HuH-7.5 (cell line): ENCODE results near the gene CDH13.

ENCODE experiments used
- DNase-seq: peaks from one replicate; pipeline ENCODE4 v3.0.0; 2011; ENCODE audit warnings: low spot score

The CDH13 gene

DNA sequence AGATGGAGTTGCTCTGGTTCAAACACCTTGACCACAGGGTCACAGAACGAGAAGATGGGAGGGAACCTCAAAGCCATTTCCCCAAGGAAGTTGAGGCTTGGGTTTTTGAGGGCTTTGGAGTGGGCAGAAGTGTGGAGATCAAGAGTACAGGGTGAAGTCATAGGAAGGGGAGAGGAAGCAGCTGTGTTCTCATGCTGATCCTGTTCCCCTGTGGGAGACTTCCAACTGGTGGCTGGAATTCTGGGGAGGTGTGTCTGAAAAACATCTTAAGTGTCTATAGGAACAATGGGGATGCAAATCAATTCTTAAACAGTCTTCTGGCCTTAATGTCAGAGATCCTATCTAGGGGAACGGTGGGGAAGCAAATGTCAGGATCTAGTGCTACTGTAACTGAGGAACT lies 1142.2 kb downstream of the CDH13 start:
- no peak for DNase-seq

DNA sequence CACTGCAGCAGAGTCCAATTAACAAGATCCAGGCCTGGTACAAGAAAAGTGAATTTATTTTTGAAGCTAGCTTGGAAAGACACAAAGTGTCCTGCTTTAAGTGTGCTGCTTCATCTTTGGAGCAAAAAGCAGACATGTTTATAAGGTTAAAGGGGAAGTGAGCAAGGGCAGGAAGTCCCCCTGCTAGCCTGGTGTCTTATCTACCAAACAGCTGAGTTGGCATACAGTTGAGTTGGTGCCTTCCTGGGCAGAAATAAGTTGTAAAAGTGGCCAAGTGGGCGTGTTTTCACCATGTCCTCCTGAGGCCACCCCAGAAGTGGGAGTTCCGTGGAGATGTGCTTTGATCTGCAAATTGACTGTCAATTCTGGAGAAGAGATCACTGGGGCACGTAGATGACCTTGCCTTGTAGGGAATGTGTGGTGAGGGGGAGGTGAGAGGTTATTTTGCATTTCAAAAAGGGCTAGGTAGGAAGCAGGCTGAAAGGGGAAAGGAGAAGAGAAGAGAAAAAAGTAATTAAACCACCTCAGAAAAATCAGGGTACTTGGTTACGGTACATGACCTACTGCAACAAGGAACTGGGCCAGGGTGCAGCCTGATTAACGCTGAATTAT lies 1142.7 kb downstream of the CDH13 start:
- no peak for DNase-seq

DNA sequence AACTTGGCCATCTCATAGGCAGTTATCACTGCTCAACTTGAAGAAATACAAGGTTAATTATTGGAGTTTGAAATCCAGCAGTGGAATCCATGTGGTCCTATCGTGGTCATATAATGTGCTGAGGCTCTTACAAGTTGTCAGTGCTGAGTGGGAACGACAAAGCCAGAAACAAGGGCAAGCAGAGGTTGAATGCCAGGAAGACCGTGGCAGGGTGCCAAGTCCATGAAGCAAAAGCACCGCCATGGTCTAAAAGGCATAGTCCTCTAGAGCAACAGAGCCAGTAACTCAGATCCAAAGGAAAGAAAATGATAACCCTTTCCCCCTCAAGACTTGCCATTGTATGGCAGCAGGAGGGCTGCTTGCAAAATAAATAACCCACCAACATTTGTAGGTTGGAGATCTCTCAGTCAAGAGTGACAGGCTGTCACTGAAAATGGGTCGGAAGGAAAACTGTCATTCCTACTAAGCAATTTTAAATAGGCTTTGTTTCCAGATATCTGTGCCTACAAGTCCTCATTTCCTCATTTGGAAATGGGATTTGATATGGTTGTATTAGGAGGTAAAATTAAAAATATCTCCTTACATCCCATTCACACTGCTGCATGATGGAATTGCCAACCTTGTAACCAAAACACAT lies 1144.7 kb downstream of the CDH13 start:
- DNase-seq: no peak

DNA sequence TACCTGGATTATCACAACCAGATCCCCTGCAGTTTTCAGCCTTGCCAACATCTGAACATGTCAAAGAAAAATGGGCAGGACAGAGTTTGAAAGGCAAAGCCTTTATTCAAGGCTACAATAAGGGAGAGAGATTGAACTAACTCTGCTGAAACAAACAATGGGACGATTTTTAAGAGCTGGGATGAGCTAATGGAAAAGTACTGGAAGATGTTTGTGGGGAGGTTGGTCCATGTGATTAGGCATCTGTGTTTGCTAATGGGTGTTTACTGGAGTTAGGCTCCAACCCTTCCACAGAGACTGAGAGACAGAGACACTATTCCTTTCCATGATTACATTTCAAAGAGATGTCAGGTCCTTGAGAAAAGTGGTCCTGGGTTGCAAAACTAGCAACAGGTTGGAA lies 1146.0 kb downstream of the CDH13 start:
- no peak for DNase-seq

DNA sequence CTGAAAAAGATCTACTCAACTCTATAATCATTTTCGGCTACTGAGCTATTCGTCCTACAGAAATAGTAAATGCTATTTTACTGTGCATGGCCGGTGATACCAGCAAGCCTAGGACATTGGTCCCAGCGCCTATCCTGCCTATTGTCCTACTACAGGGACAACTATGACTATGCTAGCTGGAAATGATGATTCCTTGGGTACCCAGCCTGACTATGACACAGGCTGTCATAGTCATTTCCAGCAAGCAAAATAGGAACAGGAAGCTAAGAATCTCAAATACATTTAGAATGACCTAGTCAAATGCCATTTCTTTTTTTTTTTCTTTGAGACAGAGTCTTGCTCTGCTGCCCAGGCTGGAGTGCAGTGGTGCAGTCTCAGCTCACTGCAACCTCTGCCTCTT lies 1147.3 kb downstream of the CDH13 start:
- DNase-seq: no peak

DNA sequence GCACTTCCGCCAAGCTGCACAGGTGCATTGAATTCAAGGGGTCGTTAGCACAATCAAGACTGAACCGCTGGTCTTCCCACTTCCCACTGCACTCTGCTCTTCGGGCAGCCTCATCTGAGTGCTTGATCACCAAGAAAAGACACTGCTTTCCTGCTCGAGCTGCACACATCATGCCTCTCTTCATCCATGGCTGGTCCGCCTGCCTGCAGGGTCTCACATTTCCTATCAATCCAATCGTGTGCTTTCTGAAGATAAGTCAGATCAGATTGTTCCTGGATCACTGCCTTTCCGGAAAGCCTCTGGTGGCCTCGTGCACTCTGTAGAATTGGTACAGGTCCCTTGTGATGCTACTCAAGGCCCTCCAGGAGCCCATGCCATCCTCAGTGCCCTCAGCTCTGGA lies 1150.2 kb downstream of the CDH13 start:
- no peak for DNase-seq

DNA sequence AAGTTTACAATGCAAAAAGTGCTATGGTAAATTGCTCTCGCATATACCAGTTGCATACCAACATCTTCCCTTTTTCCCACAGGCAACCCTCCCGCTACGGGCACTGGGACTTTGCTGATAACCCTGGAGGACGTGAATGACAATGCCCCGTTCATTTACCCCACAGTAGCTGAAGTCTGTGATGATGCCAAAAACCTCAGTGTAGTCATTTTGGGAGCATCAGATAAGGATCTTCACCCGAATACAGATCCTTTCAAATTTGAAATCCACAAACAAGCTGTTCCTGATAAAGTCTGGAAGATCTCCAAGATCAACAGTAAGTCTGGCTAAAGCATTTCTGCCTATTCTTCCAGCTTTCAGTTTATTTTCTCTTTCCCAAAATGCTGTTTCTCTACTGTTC lies 1153.1 kb downstream of the CDH13 start:
- no peak for DNase-seq

DNA sequence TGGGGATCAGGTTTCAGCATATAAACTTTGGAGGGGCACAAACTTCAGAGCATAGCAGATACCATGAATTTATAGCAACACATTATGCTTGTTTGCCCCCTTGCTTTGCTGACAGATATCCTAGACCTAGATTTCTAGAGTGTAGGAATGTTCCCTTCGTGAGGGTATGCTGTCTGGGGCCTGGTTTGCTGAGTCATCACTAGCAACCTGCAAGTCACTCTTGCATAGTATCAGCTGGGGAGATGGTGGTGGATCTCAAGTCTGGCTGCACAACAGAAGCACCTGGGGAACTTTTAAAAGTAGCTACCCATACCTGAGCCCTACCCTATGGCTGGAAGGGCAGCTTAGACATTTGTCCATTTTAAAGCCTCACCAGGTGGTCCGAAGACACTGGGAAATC lies 1158.7 kb downstream of the CDH13 start:
- no peak for DNase-seq

DNA sequence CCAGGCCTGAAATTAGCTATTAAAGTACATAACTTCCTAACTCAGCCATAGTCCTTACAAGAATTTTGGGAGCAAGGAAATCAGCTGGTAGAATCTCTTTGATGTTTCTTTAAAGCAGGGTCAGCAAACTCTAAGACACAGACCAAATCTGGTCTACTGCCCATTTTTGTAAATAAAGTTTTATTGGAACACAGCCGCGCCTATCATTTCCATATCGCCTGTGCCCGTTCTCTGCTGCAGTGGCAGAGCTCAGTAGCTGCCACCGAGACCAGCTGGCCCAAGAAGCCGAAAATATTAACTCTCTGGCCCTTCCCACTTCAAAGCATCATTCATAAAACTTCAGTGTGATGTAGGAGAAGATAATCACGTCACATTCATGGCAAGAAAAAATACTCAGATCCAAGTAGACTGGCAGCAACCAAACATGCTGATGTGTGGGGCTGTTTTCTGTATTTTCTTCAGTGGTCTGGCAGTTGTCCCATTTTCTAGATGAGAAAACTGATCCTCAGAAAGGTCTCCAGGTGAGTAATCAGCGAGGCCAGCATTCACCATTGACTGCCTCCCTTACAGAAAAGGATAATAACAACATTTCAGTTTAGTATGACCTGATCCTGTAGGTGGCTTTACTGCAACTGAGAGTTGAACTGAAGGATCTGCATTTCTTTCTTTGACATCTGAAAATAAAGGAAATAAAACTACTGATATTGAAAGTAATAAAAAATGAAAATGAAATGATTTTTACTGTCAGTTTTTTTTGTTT lies 1163.1 kb downstream of the CDH13 start:
- no peak for DNase-seq

DNA sequence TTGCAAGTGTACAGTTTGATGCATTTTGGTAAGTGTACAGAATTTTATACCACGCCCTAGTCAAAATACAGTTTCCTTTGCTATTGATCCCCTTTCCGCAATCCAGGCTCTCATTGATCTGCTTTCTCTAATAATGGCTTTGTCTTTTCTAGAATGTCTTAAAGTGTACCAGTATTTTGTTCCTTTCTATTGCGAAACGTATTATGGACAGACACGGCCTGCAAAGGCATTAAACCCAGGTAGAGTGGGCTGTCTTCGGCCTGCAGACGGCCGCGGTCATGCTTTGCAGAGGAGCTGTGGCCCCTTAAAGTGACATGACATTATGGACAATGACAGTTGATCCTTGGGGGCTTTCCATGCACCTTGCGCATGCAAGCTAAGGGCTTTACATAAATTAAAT lies 1165.1 kb downstream of the CDH13 start:
- no peak for DNase-seq

DNA sequence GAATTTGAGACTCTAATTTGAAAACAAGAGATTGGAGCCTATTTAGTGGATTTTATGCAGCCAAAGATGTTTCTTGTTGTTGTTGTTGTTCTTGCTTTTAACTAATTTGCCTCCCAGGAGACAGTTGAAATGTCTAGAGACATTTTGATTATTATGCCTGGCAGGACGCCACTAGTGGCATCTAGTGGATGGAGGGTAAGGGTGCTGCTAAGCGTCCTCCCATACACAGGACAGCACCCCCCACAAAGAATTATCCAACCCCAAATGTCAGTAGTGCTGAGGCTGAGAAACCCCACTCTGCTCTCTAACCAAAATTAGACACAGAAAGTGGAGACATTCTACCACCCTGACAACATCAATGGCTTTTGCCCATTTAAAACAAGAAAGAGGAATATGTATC lies 1165.6 kb downstream of the CDH13 start:
- DNase-seq: no peak

DNA sequence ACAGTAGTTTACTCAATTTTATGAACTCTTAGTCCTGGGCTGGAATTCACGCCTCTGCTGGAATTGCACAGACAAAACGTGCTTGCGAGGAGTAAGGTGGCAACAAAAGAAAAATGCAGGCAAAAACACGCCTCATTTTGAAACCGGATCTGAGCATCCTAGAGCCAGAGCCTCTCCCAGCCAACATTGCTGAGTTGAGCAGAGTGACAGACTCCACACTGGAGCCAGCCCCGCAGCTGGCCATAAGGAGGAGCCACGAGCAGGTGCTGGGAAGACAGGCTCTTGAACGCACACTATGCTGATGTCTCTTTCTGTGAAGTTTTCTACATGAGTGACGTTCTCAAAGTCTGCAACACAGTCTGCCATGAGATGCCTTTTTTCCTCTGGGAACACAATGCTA lies 1166.4 kb downstream of the CDH13 start:
- DNase-seq: no peak

DNA sequence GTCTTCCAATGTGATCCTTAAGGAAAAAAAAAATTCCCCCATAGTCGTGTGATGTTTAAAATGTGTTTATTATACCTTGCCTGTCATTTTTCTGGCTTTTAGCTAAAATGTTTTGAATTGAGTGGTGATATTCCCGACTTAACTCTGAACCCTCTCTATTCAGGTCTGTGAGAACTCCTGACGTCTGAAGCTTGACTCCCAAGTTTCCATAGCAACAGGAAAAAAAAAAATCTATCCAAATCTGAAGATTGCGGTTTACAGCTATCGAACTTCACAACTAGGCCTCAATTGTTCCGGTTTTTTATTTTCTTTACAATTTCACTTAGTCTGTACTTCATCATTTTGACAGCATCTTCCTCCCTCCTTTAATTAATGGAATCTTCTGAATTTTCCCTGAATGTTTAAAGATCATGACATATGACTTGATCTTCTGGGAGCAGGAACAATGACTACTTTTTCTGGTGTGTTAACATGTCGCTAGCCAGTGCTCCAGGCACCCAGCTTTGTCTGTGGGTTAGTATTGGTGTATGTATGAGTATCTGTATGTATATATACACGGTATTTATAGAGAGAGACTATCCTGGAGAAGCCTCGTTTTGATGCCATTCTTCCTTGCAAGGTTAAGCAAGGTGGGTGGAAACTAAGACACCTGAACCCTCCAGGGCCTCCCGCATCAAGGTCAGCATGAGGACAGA lies 1168.2 kb downstream of the CDH13 start:
- no peak for DNase-seq

DNA sequence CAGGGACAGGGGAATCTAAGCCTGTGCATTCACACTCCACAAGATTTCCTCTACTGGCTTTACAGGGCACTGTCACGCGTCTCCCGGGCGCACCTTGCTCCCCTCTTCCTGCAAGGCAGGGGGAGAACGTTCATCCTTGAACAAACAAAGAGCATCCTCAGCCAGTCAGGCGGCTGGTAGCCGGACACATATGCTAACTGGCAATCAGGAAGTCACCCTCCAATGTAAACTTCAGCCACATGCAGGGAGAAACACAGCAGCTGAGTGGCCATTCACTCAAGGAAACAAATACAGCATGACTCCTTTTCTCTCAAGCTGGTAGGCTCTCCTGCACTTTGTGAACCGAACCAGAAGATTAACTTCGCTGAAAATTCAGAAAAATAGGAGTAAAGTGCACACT lies 1170.2 kb downstream of the CDH13 start:
- DNase-seq: no peak

DNA sequence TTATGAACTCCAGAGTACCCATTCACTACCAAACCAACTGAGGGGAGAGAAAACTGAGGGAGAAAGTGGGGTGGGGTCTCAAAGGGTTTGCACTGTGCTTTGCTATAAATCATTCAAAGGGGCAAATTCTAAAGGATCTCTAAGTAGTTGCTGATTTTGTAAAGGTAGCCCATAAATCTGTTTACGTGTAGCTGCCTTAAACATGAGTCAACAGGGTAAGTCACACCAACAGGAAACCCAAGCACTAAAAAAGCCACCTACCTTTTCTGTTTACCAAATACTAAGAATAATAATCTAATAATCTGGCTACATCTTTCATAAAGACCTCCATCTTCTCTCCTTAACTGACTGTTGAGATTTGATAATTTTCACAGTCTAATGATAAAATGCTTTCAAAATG lies 1172.6 kb downstream of the CDH13 start:
- DNase-seq: no peak

DNA sequence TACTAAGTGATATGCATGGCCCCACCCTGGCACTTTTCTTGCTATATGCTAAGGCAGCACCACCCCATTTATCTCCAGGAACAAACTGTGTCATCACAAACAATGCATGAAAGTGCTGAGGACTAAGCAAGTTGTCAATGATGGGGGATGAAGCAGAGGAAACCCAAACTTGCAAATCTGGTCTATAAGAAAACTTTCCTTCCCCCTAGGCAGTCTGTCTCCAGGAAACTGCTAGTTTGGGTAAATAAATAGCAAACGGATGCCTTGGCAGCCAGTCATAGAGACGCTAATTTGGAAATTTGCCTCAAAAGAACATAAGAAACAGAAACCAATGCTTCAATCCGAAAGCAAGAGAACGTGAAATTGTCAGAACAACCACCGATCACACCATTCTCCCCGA lies 1175.4 kb downstream of the CDH13 start:
- DNase-seq: no peak

DNA sequence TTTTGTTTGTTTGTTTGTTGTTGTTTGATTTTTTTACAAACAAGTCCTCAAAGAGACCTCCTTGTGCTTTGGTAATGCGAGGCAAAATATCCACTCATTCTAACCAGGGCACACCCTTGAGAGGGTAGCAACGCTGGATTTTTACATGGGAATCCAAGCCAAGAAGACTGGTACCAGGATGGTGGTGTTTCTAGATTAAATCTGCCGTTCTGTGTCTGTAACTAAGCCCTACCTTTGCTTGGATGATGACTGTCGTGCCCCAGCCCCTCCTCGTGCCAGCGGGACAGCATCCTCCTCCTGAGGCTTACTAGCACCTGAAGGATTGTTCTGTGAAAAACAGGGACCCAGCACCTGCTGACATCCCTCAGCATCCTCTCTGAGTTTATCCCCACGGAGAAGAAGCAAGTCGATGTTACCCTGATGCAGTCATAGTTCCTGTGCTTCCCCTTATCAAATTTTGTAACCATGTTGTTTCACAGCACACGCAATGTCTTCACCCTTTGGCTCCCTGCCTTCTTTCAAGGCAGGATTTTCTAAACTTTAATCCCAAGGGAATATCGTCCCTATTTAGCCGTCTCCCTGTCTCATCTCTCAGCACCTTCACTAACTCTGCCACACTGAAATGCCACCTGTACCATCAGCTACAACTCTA lies 1175.9 kb downstream of the CDH13 start:
- DNase-seq: no peak

DNA sequence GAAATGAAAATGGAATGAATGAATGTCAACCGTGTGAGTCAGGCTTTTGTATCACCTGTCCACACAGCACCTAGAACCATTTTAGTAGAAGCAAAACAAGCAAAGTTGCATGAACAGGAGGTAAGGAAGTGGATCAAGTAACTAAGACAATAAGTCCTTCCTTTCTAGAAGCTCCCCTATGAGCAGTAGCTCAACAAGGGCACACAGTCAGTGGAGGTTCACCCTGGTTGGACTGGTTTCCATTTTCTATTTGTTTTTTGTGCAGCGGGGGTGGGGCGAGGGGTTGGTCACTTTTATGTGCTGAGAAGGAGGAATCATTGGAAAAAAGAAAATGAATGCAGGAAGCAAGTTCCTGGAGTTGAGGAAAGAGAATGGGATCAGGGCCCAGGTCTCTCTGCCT lies 1177.0 kb downstream of the CDH13 start:
- no peak for DNase-seq

DNA sequence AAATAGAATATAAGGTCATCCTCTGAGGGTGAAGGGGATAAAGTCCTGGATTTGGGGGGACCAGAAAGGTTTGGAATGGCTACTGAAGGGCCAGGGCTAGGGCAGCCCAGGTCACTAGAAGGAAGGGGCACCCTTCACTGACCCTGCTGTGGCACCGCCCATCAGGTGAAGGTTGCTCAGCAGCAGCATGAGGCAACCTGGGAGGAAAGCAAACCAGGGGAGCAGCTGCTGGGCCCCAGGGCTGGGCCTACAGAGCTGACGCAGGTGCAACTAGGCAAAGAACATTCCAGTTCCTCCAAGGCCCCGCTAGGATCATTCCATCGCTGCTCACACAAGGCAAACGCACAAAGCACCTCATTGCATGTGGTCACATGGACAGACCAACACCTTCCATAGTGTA lies 1177.6 kb downstream of the CDH13 start:
- no peak for DNase-seq

DNA sequence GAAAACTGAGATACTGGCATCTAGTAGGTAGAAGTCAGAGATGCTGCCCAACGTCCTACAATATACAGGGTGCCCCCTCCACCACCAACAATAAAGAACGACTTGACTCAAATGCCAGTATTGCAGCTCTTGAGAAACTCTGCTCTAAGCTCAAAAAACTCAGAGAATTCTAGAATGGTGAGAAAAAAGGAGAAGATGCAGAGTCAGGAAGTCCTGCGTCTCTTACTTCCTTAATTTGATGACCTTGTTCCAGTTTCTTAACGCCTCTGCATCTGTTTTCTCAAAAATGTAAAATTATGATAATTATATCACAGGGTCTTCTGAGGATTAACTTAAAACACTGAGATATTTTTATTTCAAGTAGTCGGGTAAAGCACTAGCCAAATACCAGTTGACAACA lies 1179.3 kb downstream of the CDH13 start:
- no peak for DNase-seq

DNA sequence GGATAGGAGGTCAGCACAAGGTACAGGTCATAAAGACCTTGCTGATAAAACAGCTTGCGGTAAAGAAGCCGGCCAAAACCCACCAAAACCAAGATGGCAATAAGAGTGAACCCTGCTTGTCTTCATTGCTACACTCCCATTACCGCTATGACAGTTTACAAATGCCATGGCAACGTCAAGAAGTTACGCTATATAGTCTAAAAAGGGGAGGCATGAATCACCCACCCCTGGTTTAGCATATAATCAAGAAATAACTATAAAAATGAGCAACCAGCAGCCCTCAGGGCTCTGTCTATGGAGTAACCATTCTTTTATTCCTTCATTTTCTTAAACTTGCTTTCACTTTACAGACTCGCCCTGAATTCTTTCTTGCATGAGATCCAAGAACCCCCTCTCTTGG lies 1180.0 kb downstream of the CDH13 start:
- DNase-seq: no peak

DNA sequence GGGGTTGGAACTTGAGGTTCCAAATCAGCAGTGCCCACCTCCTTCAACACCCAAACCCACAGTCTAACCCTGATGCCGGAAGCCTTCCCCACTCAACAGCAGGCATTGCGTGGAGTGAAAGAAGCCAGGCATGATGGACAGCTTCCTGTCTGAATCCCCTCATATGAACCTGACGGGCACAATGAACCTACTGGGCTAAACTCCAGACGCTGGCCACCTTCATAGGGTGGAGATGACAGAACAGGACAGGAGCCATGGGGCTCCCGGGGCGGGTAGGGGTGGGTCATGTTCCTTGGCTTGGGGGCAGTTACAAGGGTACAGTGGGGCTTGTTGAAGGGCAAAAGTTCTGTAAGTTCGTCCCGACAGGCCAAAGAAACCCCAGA lies 1180.5 kb downstream of the CDH13 start:
- DNase-seq: no peak
